Activated CD4-positive, alpha-beta T cell treated with anti-CD3 and anti-CD28 coated beads for 48 hours (primary cell): Measurements from ENCODE around the gene RTP1.

ENCODE experiments used
- DNase-seq: peaks from one replicate; pipeline ENCODE4 v3.0.0-alpha.2; 2020

Gene RTP1

GRCh38 chr3:187243933-187244524 is 46.7 kb downstream of the RTP1 start:
- no peak for DNase-seq

- no peak for DNase-seq
Measured at GRCh38 chr3:187247398-187247797, 50.1 kb downstream of the RTP1 start.
